Measurements from ENCODE around the gene SURF1.
"Not testable (repeated sequence)": the region's sequence is repeated elsewhere in the genome, so short reads cannot be mapped to it uniquely, and the experiment has no call there.

SURF1 gene

GRCh38 chr9:133342570-133342969 is 13.7 kb downstream of the SURF1 start:
- DNase-seq: no peak

- no peak for DNase-seq
Measured at GRCh38 chr9:133342069-133342406, 14.2 kb downstream of the SURF1 start.

- no peak for DNase-seq
Measured at GRCh38 chr9:133341369-133342068, 14.8 kb downstream of the SURF1 start.

- no peak for DNase-seq
Measured at GRCh38 chr9:133340916-133341315, 15.4 kb downstream of the SURF1 start.

- DNase-seq: no peak
Measured at GRCh38 chr9:133340256-133340655, 16.0 kb downstream of the SURF1 start.

GRCh38 chr9:133339641-133340040 is 16.6 kb downstream of the SURF1 start:
- DNase-seq: no peak

- peak; percentile 96 for DNase-seq
Measured at GRCh38 chr9:133335924-133336811, 20.1 kb downstream of the SURF1 start, which contains the start of gene SURF6. SURF6 (minus strand) TSS chr9:133336188; CDS start chr9:133336132, 56 bp downstream.

- DNase-seq: not testable (repeated sequence)
Measured at GRCh38 chr9:133334888-133335287, 21.4 kb downstream of the SURF1 start.

- DNase-seq: no peak
Measured at GRCh38 chr9:133334161-133334560, 22.1 kb downstream of the SURF1 start.

- DNase-seq: no peak
Measured at GRCh38 chr9:133333566-133333965, 22.7 kb downstream of the SURF1 start.

- DNase-seq: no peak
Measured at GRCh38 chr9:133333011-133333410, 23.3 kb downstream of the SURF1 start.

- no peak for DNase-seq
Measured at GRCh38 chr9:133332381-133332730, 23.9 kb downstream of the SURF1 start.

GRCh38 chr9:133331641-133332380 is 24.5 kb downstream of the SURF1 start:
- DNase-seq: no peak

GRCh38 chr9:133331221-133331620 is 25.1 kb downstream of the SURF1 start:
- DNase-seq: no peak

- DNase-seq: not testable (repeated sequence)
Measured at GRCh38 chr9:133329306-133330156, 26.8 kb downstream of the SURF1 start.

GRCh38 chr9:133327834-133328484 is 28.3 kb downstream of the SURF1 start:
- no peak for DNase-seq

- DNase-seq: not testable (repeated sequence)
Measured at GRCh38 chr9:133327021-133327420, 29.3 kb downstream of the SURF1 start.

- no peak for DNase-seq
Measured at GRCh38 chr9:133323991-133324703, 32.1 kb downstream of the SURF1 start.

GRCh38 chr9:133323211-133323610 is 33.1 kb downstream of the SURF1 start:
- DNase-seq: no peak

GRCh38 chr9:133322701-133323100 is 33.6 kb downstream of the SURF1 start:
- DNase-seq: no peak

- DNase-seq: no peak
Measured at GRCh38 chr9:133321411-133321935, 34.8 kb downstream of the SURF1 start.

Measured in retina (tissue), 1 donor.